HCT116 (cell line): ENCODE data around the gene ADAM11. TPM values are rescaled to one million over a fixed set of nuclear protein-coding genes. Genes with fewer than 3 reads are reported as not detected.

Experiments used
- ATAC-seq: fragments of 200-7000 bp; cut with Tn5 transposase; 2 replicates; pipeline ENCODE4 v1.9.1; 2020; ENCODE audit warnings: mild to moderate bottlenecking, moderate library complexity
- BruUV-seq: library from RNA; stranded (reverse); fragments of 400-500 nt; replicated peaks from 2 replicates; lab custom pipeline; 2021; lab: Mats Ljungman, UMichigan
- CTCF ChIA-PET: fragments of 300-600 bp; sonication (Branson Sonifier 250); formaldehyde crosslinking; loops from one replicate; lab custom pipeline; 2021; ENCODE audit warnings: antibody characterized with exemption; lab: Charles Lee
- POLR2A ChIA-PET: fragments of 300-600, 350-600 bp; sonication (Branson Sonifier 250); formaldehyde crosslinking; loops from one replicate; lab custom pipeline; 2021; ENCODE audit warnings: antibody characterized with exemption; lab: Charles Lee
- RAD21 ChIA-PET, 2 experiments: fragments of 300-600 bp; sonication (Branson Sonifier 250); formaldehyde crosslinking; loops; one replicate each; lab custom pipeline; 2023; ENCODE audit warnings: low total read pairs in 2 of 2; ENCODE audit not compliant: uncharacterized antibody in 2 of 2, unreplicated experiment in 2 of 2, low non-redundant PET in 1 of 2; lab: Charles Lee
- DNase-seq: peaks from one replicate; pipeline ENCODE4 v3.0.0-alpha.2; 2010; ENCODE audit warnings: low read depth, low spot score
- H2AFZ ChIP-seq: fragments of 200-600 bp; shearing (Covaris generic), sonication (generic); 2 replicates; pipeline ENCODE4 v1.6.1; 2017; ENCODE audit warnings: low read depth, mixed run types, mixed read lengths, antibody characterized with exemption, low read length; ENCODE audit not compliant: poor library complexity, severe bottlenecking
- H3K27ac ChIP-seq: 2 replicates; pipeline ENCODE4 v1.5.1; 2012; ENCODE audit warnings: low read depth, low read length
- H3K27me3 ChIP-seq: fragments of 200-600 bp; sonication (generic); 2 replicates; pipeline ENCODE4 v1.6.1; 2016; ENCODE audit warnings: mixed run types, low read length, mixed read lengths; ENCODE audit not compliant: insufficient read depth
- H3K36me3 ChIP-seq, 2 experiments: fragments of 200-500 bp in 1 of 2; fragments of 200-600 bp in 1 of 2; sonication (Bioruptor generic) in 1 of 2; sonication (generic) in 1 of 2; 2 replicates each; pipeline versions ENCODE4 v1.5.1 to v1.6.1; 2014 to 2016; ENCODE audit warnings: low read length in 2 of 2, inconsistent platforms in 1 of 2, mixed read lengths in 1 of 2, mixed run types in 1 of 2; ENCODE audit not compliant: insufficient read depth in 2 of 2, control insufficient read depth in 1 of 2
- H3K4me1 ChIP-seq, 2 experiments: fragments of 200-600 bp in 1 of 2; sonication (generic) in 1 of 2; 2 replicates each; pipeline versions ENCODE4 v1.5.1 to v1.6.1; 2012 to 2017; ENCODE audit warnings: low read length in 2 of 2, inconsistent platforms in 1 of 2, mild to moderate bottlenecking in 1 of 2, mixed read lengths in 1 of 2, mixed run types in 1 of 2, moderate library complexity in 1 of 2; ENCODE audit not compliant: insufficient read depth in 2 of 2, control insufficient read depth in 1 of 2
- H3K4me2 ChIP-seq: fragments of 200-600 bp; sonication (generic); 2 replicates; pipeline ENCODE4 v1.6.1; 2017; ENCODE audit warnings: mixed run types, low read length, mixed read lengths
- H3K4me3 ChIP-seq, 2 experiments: fragments of 200-600 bp in 1 of 2; sonication (generic) in 1 of 2; replicated peaks in 1 of 2; 2 replicates each; pipeline ENCODE4 v1.5.1; 2011 to 2016; ENCODE audit warnings: low read length in 2 of 2, control low read depth in 1 of 2, low read depth in 1 of 2, mild to moderate bottlenecking in 1 of 2, mixed read lengths in 1 of 2, mixed run types in 1 of 2
- H3K79me2 ChIP-seq: fragments of 200-600 bp; sonication (generic); 2 replicates; pipeline ENCODE4 v1.6.1; 2017; ENCODE audit warnings: mild to moderate bottlenecking, mixed run types, low read length, moderate library complexity, mixed read lengths; ENCODE audit not compliant: insufficient read depth
- H3K9ac ChIP-seq: fragments of 200-600 bp; sonication (generic); 2 replicates; pipeline ENCODE4 v1.6.1; 2016; ENCODE audit warnings: low read length, mixed read lengths
- H3K9me2 ChIP-seq: fragments of 200-600 bp; sonication (generic), shearing (Covaris generic); 2 replicates; pipeline ENCODE4 v1.6.1; 2017; ENCODE audit warnings: mixed run types, mild to moderate bottlenecking, moderate library complexity; ENCODE audit not compliant: insufficient read depth
- H3K9me3 ChIP-seq, 2 experiments: fragments of 200-500 bp in 1 of 2; fragments of 200-600 bp in 1 of 2; sonication (Bioruptor generic) in 1 of 2; sonication (generic) in 1 of 2; 2 replicates each; pipeline ENCODE4 v1.6.1; 2014 to 2017; ENCODE audit warnings: low read length in 2 of 2, mixed read lengths in 2 of 2, inconsistent platforms in 1 of 2, low read depth in 1 of 2, mild to moderate bottlenecking in 1 of 2, mixed run types in 1 of 2, moderate library complexity in 1 of 2; ENCODE audit not compliant: control insufficient read depth in 1 of 2, insufficient read depth in 1 of 2
- H4K20me1 ChIP-seq: fragments of 200-600 bp; sonication (generic), shearing (Covaris generic); 2 replicates; pipeline ENCODE4 v1.6.1; 2017; ENCODE audit warnings: mixed run types, mild to moderate bottlenecking, moderate library complexity; ENCODE audit not compliant: insufficient read depth
- POLR2A ChIP-seq: IDR thresholded peaks from 2 replicates; pipeline ENCODE4 v1.7.0; 2011; ENCODE audit warnings: borderline replicate concordance; ENCODE audit not compliant: insufficient read depth, insufficient read length; ENCODE audit errors: extremely low read depth
- SIN3A ChIP-seq: IDR thresholded peaks from 2 replicates; pipeline ENCODE4 v1.6.1; 2012; ENCODE audit warnings: low read depth
- SP1 ChIP-seq: IDR thresholded peaks from 2 replicates; pipeline ENCODE4 v1.6.1; 2012; ENCODE audit warnings: low read depth
- intact Hi-C: fragments of 100-400 bp; cut with micrococcal nuclease; formaldehyde crosslinking; loops from 2 replicates; pipeline ENCODE4 v1.10.0; 2022
- total RNA-seq: library from RNA; stranded (reverse); gene quantifications from one replicate; pipeline ENCODE4 v1.2.1, GENCODE V29; 2021; ENCODE audit not compliant: unreplicated experiment
- TF ChIP-seq, protein P1 (sequence below): IDR thresholded peaks from 2 replicates; pipeline ENCODE4 v1.6.1; 2011; ENCODE audit warnings: mild to moderate bottlenecking, low read length, moderate library complexity; ENCODE audit not compliant: insufficient replicate concordance; ENCODE audit errors: extremely low read depth
- TF ChIP-seq, protein P2 (sequence below): IDR thresholded peaks from 2 replicates; pipeline ENCODE4 v1.6.1; 2012
- TF ChIP-seq, protein P3 (sequence below), 3 experiments: fragments of 200-600 bp in 1 of 3; sonication (generic) in 1 of 3; IDR thresholded peaks in 2 of 3; conservative IDR thresholded peaks in 1 of 3; 2 replicates each; pipeline ENCODE4 v1.5.1; 2012 to 2017; ENCODE audit warnings: low read depth in 2 of 3, low read length in 2 of 3, antibody characterized with exemption in 1 of 3, borderline replicate concordance in 1 of 3, control low read depth in 1 of 3, mild to moderate bottlenecking in 1 of 3, mixed read lengths in 1 of 3, mixed run types in 1 of 3, moderate library complexity in 1 of 3; ENCODE audit not compliant: insufficient read depth in 1 of 3

ADAM11 gene
- total RNA-seq, 1 experiment from 2014 or later, result 7.7 TPM

DNA sequence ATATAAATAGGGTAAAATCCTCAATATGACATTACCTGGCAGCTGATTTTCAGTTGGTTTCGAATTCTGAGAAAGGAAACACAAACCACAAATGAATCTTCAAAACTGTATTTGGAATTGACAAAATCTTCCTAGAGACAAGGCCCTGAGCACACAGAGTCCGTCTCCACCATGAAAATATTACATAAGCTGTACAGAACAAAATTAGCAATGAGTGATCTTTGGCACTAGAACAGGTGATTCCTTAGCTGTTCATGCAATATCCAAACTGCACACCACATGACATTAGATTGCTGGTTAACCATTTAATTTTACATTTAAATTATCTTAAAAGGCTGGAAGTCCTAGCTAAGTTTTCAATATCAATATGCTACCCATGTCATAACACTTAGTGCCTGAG lies 39.6 kb downstream of the ADAM11 start:
- no TSS peak for BruUV-seq
- TF ChIP-seq, protein P1, sequence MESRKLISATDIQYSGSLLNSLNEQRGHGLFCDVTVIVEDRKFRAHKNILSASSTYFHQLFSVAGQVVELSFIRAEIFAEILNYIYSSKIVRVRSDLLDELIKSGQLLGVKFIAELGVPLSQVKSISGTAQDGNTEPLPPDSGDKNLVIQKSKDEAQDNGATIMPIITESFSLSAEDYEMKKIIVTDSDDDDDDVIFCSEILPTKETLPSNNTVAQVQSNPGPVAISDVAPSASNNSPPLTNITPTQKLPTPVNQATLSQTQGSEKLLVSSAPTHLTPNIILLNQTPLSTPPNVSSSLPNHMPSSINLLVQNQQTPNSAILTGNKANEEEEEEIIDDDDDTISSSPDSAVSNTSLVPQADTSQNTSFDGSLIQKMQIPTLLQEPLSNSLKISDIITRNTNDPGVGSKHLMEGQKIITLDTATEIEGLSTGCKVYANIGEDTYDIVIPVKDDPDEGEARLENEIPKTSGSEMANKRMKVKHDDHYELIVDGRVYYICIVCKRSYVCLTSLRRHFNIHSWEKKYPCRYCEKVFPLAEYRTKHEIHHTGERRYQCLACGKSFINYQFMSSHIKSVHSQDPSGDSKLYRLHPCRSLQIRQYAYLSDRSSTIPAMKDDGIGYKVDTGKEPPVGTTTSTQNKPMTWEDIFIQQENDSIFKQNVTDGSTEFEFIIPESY, result no peak
- no peak for TF ChIP-seq POLR2A
- TF ChIP-seq SP1, result no peak
- TF ChIP-seq SIN3A, result no peak
- TF ChIP-seq, protein P2, sequence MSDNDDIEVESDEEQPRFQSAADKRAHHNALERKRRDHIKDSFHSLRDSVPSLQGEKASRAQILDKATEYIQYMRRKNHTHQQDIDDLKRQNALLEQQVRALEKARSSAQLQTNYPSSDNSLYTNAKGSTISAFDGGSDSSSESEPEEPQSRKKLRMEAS, result no peak
- TF ChIP-seq, protein P3, sequence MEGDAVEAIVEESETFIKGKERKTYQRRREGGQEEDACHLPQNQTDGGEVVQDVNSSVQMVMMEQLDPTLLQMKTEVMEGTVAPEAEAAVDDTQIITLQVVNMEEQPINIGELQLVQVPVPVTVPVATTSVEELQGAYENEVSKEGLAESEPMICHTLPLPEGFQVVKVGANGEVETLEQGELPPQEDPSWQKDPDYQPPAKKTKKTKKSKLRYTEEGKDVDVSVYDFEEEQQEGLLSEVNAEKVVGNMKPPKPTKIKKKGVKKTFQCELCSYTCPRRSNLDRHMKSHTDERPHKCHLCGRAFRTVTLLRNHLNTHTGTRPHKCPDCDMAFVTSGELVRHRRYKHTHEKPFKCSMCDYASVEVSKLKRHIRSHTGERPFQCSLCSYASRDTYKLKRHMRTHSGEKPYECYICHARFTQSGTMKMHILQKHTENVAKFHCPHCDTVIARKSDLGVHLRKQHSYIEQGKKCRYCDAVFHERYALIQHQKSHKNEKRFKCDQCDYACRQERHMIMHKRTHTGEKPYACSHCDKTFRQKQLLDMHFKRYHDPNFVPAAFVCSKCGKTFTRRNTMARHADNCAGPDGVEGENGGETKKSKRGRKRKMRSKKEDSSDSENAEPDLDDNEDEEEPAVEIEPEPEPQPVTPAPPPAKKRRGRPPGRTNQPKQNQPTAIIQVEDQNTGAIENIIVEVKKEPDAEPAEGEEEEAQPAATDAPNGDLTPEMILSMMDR (IDR thresholded peaks at IDR 0.05 in 2 of 3, conservative IDR thresholded peaks at IDR 0.05 in 1 of 3; ENCODE audit: borderline replicate concordance in 1 of 3, insufficient read depth in 1 of 3, low read depth in 2 of 3, low read length in 2 of 3), result no peak
- H3K27ac ChIP-seq, result no peak overlapping the region
- H3K36me3 ChIP-seq, result peaks cover 7 to 38% of the 10 kb centered on the region in 2 experiments; a peak in 3 of 4 replicates
- no peaks in the 10 kb centered on the region for H3K27me3 ChIP-seq
- no peak overlapping the region for H3K4me3 ChIP-seq
- no peak overlapping the region for H3K9ac ChIP-seq
- H3K79me2 ChIP-seq, result peaks cover 45% of the 10 kb centered on the region
- CTCF ChIA-PET, result interaction anchor here (1.0 to 1.2 kb wide), 3 partner anchors 19 to 337 kb away, joined by 3 to 9 read pairs (median 3); partner anchors contain the start of gene ACBD4
- H3K4me1 ChIP-seq, result peaks cover 15 to 43% of the 10 kb centered on the region in 2 experiments
- no peaks in the 10 kb centered on the region for H4K20me1 ChIP-seq
- POLR2A ChIA-PET, result interaction anchor here (0.9 kb wide), 1 partner anchor 15 kb away, joined by 3 read pairs; no protein-coding TSS in a partner anchor
- H3K9me2 ChIP-seq, result no peaks in the 10 kb centered on the region
- RAD21 ChIA-PET, result no interaction called here
- intact Hi-C loops, result no loop called here
- H3K4me2 ChIP-seq, result no peak overlapping the region
- DNase-seq, result no peak
- no peak for ATAC-seq
- no peaks in the 10 kb centered on the region for H3K9me3 ChIP-seq
- H2AFZ ChIP-seq, result no peak overlapping the region
